ENCODE data around the gene NAA38.

Gene NAA38

DNA sequence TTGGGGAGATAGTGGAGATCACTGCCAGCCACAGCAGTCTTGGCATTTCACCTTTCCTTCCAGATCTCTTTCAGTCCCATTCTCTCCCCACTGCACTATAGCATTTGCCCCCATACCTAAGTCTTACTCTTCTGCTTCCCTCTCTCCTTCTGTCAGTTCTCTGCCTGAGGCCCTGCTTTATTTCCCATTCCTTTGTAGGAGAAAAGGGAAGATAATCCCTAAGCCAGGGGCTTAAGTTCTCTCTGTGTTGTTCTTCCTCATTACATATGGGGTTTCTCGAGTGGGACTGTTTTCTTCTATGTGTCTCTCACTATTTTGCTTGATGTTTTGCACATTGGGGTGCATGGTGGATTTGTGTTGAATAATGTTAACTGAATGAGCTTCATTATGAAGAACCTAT is 16.9 kb downstream of the NAA38 start:
- DNase-seq (ENCODE audit: low read depth), result no peak

GRCh38 chr17:7839876-7840261 is 17.5 kb downstream of the NAA38 start:
- no peak for DNase-seq (ENCODE audit: low read depth)

DNA sequence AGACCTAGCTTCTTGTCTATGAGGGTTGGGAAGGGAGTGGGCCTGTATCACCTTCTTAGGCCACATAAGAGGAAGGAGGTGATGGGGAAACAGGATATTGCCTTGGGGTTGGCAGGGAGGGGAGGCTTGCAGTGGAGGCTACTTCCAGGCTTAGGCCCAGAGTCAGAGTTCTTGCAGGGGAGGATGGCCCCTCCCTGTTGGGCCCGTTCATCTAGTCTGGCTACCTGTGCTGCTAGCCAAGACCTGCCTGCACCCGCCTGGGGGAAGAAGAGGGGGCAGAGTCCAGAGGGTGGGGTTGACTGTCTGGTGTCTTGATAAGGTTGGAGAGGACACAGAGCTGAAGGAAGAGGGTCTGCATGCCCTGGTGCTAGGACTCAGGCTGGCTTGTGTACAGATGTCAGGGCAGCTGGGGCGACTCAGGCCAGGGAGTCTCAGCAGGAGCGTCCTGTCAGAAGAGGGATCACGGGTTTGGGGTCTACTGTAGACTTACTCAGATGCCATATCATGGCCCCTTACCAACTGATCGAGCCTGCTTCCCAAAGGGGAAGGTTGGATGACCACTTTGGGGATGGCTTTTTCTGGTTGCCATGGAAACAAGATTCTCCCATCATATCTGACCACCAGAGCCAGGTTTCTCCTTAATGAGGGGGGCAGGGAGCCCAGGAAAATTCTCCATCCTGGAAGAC is 18.0 kb downstream of the NAA38 start:
- DNase-seq (ENCODE audit: low read depth), result no peak

DNA sequence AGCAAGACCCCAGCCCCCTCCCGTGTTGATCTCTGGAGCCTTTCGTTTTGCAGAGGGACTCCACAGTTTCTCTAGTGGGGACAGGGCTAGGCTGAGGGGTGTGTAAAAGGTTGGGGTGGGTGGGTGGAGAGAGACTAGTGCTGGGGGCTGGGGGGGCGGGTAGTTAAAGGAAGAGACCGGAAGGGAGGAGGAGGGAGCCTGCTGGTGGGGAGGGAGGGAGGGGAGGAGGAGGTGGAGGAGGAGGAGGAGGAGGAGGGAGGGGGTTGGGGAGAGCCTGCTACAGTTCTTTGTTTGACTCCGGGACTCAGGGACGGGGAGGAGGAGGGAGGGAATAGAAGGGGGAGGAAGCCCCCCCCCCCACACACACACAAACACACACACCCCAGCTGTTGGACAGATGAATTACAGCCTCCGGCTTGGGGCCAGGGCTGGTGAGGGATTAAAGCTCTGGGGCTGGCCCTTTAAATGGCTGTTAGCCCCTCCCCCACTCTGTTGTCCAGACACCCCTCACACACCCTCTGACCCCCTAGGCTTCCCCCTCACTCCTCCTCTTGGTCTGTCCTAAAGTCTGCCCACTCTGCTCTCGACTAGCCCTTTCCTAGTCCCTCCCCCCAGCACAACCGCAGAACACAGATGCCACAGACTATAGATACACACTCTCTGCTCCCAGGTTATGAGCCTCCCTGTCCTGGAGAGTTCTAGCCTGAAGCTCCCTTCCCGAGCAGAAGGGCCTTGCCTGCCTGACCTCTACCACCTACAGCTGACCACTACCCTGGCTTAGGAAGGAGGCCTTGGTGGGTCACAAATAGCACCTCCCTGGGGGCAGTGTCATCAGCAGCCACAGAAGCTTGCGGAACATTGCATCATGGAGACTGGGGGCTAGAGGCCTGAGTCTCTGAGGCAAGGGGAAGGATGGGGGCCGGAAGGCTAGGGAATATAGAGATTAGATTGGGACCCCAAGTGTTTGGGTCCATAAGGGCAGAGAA is 19.0 kb downstream of the NAA38 start:
- DNase-seq (ENCODE audit: low read depth), result no peak

DNA sequence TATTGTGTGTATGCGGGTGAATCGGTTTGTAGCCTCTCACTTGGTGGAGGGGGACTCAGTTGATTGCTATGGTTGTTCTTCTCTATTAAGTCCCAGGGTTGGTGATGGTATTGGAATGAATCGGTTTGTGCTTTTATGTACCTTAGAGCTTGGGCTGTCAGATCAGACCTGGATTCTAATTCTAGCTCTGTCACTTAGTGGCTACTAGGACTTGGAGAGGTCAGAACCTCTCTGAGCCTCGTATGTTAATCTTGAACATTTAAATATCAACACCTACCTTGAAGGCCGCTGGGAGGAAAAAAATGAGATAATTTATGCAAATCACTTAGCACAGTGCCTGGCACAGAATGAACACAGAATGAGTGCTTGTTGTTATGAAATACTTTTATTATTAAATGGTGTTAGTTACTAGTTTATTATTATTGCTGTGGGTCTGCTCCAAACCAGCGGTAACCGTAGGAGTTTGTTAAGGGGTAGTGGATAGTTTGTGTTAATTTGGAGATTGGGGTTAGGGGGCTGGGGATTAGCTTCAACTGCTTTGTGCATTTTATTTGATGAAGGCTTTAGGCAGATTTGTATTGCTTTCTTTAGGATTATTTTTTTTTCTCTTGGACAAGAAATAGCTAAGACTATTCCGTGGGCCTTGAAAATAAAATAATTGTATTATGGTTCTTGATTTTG is 19.8 kb downstream of the NAA38 start:
- no peak for DNase-seq (ENCODE audit: low read depth)

- DNase-seq (ENCODE audit: low read depth), result no peak
Observed at GRCh38 chr17:7836596-7837407, 20.6 kb downstream of the NAA38 start.

GRCh38 chr17:7835814-7836595 is 21.4 kb downstream of the NAA38 start:
- no peak for DNase-seq (ENCODE audit: low read depth)

DNA sequence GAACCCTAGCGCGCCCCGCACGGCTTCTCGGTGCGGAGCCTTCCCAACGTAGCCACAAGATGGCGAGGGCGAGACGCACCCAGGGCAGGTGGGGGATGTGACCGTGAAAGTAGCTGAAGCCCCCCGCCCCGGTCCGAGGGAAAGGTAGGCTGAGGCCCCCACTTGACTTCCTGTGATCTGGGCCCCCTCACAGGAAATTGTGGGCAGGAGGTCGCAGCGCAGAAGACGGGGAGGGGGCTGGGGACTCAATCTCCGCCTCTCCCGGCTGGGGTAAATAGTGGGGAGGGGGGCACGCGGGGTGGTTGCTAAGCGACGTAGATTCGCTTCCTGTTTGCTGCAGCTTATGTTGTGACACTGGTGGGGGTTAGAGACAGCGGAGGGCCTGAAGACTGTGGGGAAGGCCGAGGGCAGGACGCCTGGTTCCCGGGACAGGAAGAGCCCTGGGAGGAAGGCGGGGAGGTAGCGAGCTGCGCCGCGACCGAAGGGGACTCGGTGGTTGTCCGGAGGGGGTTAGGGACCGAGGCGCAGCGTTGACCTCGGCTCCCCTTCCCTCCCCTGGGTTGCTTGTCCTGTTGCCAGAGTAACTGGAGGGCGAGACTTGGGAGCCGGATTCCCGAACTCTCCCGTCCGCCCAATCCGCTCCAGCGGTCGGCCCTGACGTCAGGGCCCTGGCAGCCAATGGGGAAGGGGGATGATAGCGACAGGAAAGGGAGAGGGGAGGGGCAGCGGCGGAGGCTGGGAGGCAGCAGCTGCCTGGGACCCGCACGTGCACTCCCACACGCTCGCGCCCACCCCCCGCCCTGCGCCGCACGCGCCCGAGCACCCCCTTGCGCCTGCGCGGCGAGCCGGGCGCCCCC is 22.2 kb downstream of the NAA38 start:
- peak; percentile 78 for DNase-seq (ENCODE audit: low read depth)

DNA sequence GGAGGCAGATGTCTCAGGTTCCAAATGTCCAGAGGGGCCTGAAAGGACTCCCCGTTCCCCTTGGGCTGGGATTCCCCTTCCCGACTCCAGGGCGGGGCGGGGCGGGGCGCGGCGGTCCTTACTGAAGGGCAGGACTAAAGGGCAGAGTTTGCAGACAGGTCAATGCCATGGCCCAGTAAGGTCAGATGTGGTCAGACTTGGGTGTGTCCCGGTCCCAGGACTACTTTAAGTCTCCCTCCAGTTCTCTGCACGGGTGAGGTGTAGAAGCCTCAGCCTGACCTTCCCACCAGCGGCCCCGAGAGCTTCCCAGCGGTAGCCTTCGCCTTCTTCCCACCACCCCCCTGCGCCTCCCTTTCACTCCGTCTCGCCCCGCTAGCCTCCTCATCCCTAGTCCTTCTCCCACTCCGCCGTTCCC is 22.8 kb downstream of the NAA38 start:
- no peak for DNase-seq (ENCODE audit: low read depth)

- DNase-seq (ENCODE audit: low read depth), result peak; percentile 72
Observed at GRCh38 chr17:7833795-7834541, 23.4 kb downstream of the NAA38 start, which contains the start of gene KDM6B. Gene KDM6B, plus strand, starts transcription at chr17:7834217. Its CDS starts 11,338 bp downstream, at chr17:7845555.

DNA sequence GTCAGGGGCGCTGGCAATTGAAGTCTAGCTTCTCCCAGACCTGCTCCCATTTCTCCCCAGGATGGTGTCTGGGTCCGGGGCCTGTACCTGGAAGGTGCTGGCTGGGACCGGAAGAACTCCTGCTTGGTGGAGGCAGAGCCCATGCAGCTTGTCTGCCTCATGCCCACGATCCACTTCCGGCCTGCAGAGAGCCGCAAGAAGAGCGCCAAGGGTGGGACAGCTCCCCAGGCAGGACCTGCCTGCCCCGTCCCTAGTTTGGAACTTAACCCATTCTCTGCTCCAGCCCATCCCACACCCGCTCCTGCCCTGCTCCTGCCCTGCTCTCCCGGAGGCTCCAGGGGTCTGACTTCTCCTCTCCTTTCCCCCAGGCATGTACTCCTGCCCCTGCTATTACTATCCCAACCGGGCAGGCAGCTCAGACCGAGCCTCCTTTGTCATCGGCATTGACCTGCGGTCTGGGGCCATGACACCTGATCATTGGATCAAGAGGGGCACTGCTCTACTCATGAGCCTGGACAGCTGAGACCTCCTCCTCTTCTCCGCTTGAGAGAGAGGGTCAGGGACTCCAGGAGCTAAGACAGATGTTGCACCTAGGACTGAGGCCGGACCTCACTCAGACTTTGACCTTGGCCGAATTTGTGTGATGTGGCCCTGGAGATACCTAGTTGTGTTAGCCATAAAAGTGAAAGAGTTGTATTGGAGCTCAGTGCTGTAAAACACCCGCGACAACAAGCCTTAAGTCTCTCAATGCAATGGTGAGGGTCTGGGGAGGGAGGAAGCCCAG is 24.2 kb downstream of the NAA38 start:
- no peak for DNase-seq (ENCODE audit: low read depth)

- DNase-seq (ENCODE audit: low read depth), result no peak
Observed at GRCh38 chr17:7832431-7832830, 24.9 kb downstream of the NAA38 start.

DNA sequence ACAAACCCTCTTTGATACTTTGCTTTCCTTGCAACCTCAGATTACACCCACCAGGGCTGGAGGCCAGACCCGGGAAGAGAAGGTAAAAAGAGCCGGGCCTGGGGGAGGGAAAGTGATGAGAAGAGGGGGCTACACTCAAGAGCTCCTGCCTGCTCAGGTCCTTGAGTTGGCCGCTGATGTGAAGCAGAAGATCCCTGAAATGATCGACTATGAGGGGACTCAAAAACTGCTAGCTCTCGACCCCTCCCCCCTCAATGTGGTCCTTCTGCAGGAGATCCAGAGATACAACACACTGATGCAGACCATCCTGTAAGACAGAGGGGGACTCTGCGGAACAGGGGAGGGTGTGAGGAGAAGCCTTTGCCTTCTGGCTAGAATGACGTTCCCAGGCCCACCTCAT is 26.1 kb downstream of the NAA38 start:
- DNase-seq (ENCODE audit: low read depth), result no peak

GRCh38 chr17:7830616-7831015 is 26.7 kb downstream of the NAA38 start:
- DNase-seq (ENCODE audit: low read depth), result no peak

DNA sequence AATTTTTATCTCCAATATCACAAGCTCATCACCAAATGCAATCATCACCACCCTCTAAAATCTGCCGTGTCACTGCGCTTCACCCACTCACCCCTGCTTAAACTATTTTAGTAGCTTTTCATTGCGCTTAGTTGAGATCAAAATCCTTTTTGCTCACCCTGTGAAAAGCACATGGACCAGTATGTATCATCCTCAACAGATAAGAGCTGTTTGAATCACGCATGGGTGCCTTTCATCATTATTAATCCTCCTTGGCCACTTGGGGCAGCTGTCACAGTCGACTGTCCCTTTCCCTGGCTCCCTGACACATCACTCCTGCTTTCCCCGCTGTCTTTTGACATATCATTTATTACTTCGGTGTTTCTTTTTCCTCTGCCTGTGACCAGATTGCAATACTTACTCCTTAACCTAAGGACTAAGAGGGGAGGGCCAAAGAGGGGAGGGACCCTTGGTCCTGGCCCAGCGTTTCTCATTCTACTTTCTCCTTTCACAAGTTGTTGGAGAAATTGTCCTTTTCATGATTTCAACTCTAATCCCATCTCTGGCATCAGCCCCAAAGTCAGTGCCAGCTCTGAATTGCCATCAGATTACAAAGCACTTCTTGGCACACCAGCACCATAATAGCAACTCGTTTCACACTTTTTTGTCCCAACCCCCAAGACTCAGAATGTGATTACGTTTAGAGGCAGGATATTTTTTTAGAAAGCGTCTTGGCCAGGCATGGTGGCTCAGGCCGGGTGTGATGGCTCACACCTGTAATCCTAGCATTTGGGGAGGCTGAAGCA is 32.0 kb downstream of the NAA38 start:
- DNase-seq (ENCODE audit: low read depth), result no peak

GRCh38 chr17:7824021-7824924 is 33.1 kb downstream of the NAA38 start:
- no peak for DNase-seq (ENCODE audit: low read depth)
